Lung (tissue), 12 donors: ENCODE data around the gene CRISPLD2. TPM values are rescaled to one million over a fixed set of nuclear protein-coding genes. Genes with fewer than 3 reads are reported as not detected.
A peak's percentile ranks its signal among the peaks of the same experiment; 100 is the strongest.

ENCODE experiments used
- ATAC-seq: fragments of 200-7000 bp; cut with Tn5 transposase; one replicate; pipeline ENCODE4 v1.9.1; 2020; ENCODE audit warnings: moderate number of reproducible peaks; ENCODE audit not compliant: insufficient read depth, low FRiP score
- DNase-seq, 3 donors: peaks; one replicate each; pipeline ENCODE4 v3.0.0-alpha.2; 2013 to 2017
- H3K27ac ChIP-seq, 2 donors: one replicate each; pipeline ENCODE4 v1.5.1; 2013; ENCODE audit warnings: mild to moderate bottlenecking in 2 of 2, moderate library complexity in 2 of 2, control low read depth in 1 of 2, inconsistent platforms in 1 of 2, low read depth in 1 of 2, low read length in 1 of 2
- H3K27me3 ChIP-seq, 3 donors: one replicate each; pipeline ENCODE4 v1.5.1; 2013; ENCODE audit warnings: low read length in 2 of 3; ENCODE audit not compliant: control insufficient read depth in 3 of 3, insufficient read depth in 3 of 3
- H3K36me3 ChIP-seq, 4 donors: one replicate each; pipeline ENCODE4 v1.5.1; 2013; ENCODE audit warnings: low read length in 4 of 4, mild to moderate bottlenecking in 1 of 4, moderate library complexity in 1 of 4; ENCODE audit not compliant: control insufficient read depth in 4 of 4, insufficient read depth in 4 of 4
- H3K4me1 ChIP-seq, 5 donors: one replicate each; pipeline ENCODE4 v1.5.1; 2013; ENCODE audit warnings: low read length in 5 of 5, mild to moderate bottlenecking in 2 of 5, moderate library complexity in 1 of 5; ENCODE audit not compliant: control insufficient read depth in 5 of 5, insufficient read depth in 5 of 5
- H3K4me3 ChIP-seq: one replicate; pipeline ENCODE4 v1.5.1; 2013; ENCODE audit warnings: mild to moderate bottlenecking, control low read depth, moderate library complexity
- H3K9ac ChIP-seq, 2 donors: one replicate each; pipeline ENCODE4 v1.5.1; 2013; ENCODE audit warnings: low read length in 2 of 2, control low read depth in 1 of 2; ENCODE audit not compliant: insufficient read depth in 1 of 2
- H3K9me3 ChIP-seq, 4 donors: one replicate each; pipeline ENCODE4 v1.5.1; 2013; ENCODE audit warnings: low read length in 3 of 4, mild to moderate bottlenecking in 1 of 4, moderate library complexity in 1 of 4; ENCODE audit not compliant: control insufficient read depth in 4 of 4, insufficient read depth in 3 of 4
- WGBS, 2 donors: extraction: QIAGEN DNeasy Blood & Tissue Kit; methylation state at CpG; one replicate each; pipeline ENCODE4 v1.1.7; 2013; 5-methylcytosine and 5-hydroxymethylcytosine counted together
- polyA plus RNA-seq, 2 donors: library from polyadenylated mRNA; stranded (reverse); fragments of 200-250 nt; gene quantifications; one replicate each; pipeline ENCODE4 v1.2.1, GENCODE V29; 2013
- total RNA-seq, 2 donors: library from RNA; depleted of rRNA in 1 of 2; stranded (reverse); fragments of >200 nt in 1 of 2; gene quantifications; one replicate each; pipeline ENCODE4 v1.2.1, GENCODE V29; 2014 to 2021
- TF ChIP-seq, protein P1 (sequence below): IDR thresholded peaks from 2 replicates; pipeline ENCODE4 v1.5.1; 2012; ENCODE audit warnings: mild to moderate bottlenecking; ENCODE audit errors: control extremely low read depth, extremely low read depth
- donor health status: control.
- donor health status: control.
- donor health status: Bipolar disorder and iron deficiency.
- donor health status: healthy.
- donor health status: DM: yes; HTN: yes; CAD: no.

CRISPLD2 gene
- total and polyA plus RNA-seq, 4 donors = 30.3 to 136 (median 42.5) TPM

DNA sequence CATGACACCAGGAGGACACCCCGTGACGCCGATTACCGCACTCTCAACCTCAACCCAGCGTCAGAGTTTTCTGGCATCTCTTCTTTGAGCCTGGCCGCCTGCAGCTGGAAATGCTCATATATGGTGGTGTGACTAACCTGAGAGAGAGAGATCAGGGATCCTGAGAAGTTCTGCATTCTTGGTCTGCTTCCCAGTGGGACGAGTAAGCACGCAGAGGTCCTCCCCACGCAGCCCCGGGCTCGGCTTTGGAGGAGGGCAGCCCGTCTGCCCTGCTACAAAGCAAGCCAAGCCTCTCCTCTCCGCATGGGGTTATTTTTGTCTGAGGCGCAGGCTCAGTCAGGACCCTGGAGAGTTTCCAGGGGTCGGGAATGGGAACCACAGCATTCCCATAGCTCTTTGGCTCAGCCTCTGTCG lies 16.5 kb downstream of the CRISPLD2 start:
- Histone ChIP-seq H3K4me1 (peaks cover 0 to 30% (median 4%) of the 10 kb centered on the region in 5 donors), H3K9me3 (no peaks in the 10 kb centered on the region), H3K27me3 (no peaks in the 10 kb centered on the region), H3K27ac (peak overlapping the region in 1 of 2 donors; percentile 58), H3K36me3 (peaks cover 0 to 5% (median 0%) of the 10 kb centered on the region in 4 donors), H3K9ac (no peak overlapping the region), H3K4me3 (no peak overlapping the region)
- ATAC-seq (peak; percentile 41), DNase-seq (peak; percentile 84 to 93 (median 91))
- 28 to 32% methylated on average over 16 of the region's 16 CpGs for WGBS, 2 donors
- TF ChIP-seq, protein P1, sequence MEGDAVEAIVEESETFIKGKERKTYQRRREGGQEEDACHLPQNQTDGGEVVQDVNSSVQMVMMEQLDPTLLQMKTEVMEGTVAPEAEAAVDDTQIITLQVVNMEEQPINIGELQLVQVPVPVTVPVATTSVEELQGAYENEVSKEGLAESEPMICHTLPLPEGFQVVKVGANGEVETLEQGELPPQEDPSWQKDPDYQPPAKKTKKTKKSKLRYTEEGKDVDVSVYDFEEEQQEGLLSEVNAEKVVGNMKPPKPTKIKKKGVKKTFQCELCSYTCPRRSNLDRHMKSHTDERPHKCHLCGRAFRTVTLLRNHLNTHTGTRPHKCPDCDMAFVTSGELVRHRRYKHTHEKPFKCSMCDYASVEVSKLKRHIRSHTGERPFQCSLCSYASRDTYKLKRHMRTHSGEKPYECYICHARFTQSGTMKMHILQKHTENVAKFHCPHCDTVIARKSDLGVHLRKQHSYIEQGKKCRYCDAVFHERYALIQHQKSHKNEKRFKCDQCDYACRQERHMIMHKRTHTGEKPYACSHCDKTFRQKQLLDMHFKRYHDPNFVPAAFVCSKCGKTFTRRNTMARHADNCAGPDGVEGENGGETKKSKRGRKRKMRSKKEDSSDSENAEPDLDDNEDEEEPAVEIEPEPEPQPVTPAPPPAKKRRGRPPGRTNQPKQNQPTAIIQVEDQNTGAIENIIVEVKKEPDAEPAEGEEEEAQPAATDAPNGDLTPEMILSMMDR = no peak

DNA sequence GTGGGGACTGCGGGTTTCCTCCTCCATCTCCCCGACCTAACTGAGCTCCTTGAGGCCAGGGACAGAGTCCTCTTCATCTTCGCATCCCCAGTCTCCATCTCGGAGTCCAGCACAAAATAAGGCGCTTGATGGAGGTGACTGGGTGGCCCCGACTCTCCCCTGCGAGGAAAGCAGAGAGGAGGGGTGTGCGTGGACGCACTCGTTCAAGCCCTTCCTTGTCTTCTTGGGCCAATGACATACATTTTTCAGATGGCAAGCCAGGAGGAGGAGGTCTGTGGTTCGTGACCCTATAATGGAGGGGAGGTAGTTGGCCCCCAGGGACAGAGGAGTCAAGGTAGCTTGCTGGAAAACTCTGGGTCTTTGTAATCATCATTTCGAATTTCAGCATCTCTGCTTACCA lies 17.2 kb downstream of the CRISPLD2 start:
- no peaks in the 10 kb centered on the region for H3K27me3 ChIP-seq
- H3K4me1 ChIP-seq = peaks cover 0 to 29% (median 6%) of the 10 kb centered on the region in 5 donors
- H3K27ac ChIP-seq = peak overlapping the region in 1 of 2 donors; percentile 58
- TF ChIP-seq, protein P1 = no peak
- H3K9me3 ChIP-seq = no peaks in the 10 kb centered on the region
- peaks cover 0 to 5% (median 0%) of the 10 kb centered on the region in 4 donors for H3K36me3 ChIP-seq
- WGBS, 2 donors = 88 to 90% methylated on average over 12 of the region's 12 CpGs
- DNase-seq = no peak
- H3K9ac ChIP-seq = no peak overlapping the region
- no peak for ATAC-seq
- no peak overlapping the region for H3K4me3 ChIP-seq

DNA sequence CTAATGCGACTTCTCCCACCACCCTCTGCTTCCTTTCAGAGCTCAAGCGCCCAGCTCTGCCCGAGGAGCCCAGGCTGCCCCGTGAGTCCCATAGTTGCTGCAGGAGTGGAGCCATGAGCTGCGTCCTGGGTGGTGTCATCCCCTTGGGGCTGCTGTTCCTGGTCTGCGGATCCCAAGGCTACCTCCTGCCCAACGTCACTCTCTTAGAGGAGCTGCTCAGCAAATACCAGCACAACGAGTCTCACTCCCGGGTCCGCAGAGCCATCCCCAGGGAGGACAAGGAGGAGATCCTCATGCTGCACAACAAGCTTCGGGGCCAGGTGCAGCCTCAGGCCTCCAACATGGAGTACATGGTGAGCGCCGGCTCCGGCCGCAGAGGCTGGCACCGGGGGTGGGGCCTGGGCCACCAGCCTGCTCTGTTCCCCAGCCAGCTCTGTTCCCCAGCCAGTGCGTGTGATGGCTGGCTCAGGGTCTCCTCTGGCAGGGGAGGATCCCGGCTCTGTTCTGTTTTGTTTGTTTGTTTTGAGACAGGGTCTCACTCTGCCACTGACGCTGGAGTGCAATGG lies 18.7 kb downstream of the CRISPLD2 start:
- TF ChIP-seq, protein P1 = no peak
- H3K27ac ChIP-seq = no peak overlapping the region

DNA sequence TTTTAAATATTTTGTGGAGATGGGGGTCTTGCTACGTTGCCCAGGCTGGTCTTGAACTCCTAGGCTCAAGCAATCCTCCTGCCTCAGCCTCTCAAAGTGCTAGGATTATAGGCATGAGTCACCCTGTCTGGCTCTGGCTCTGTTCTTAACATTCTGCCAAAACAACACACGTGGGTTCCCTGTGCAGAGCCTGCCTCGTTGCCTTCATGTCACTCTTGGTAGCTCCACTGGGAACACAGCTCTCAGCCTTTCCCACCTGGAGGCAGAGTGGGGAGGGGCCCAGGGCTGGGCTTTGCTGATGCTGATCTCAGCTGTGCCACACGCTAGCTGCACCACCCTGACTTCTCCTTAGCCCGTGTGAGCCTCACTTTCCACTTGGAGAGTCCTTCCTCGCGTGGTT lies 19.3 kb downstream of the CRISPLD2 start:
- DNase-seq = no peak
- Histone ChIP-seq H3K27me3 (no peaks in the 10 kb centered on the region), H3K9ac (no peak overlapping the region), H3K27ac (no peak overlapping the region), H3K4me1 (peaks cover 0 to 28% (median 4%) of the 10 kb centered on the region in 5 donors), H3K9me3 (no peaks in the 10 kb centered on the region), H3K36me3 (peaks cover 0 to 5% (median 0%) of the 10 kb centered on the region in 4 donors), H3K4me3 (no peak overlapping the region)
- 60 to 73% methylated on average over 7 of the region's 7 CpGs for WGBS, 2 donors
- TF ChIP-seq, protein P1 = no peak
- ATAC-seq = no peak

More for the DNA sequence above, 18.7 kb downstream of the CRISPLD2 start:
- H3K4me3 ChIP-seq = no peak overlapping the region
- 76 to 84% methylated on average over 19 of the region's 19 CpGs for WGBS, 2 donors
- H3K9me3 ChIP-seq = no peaks in the 10 kb centered on the region
- no peak for ATAC-seq
- DNase-seq = no peak
- no peak overlapping the region for H3K9ac ChIP-seq
- H3K36me3 ChIP-seq = peaks cover 0 to 5% (median 0%) of the 10 kb centered on the region in 4 donors
- no peaks in the 10 kb centered on the region for H3K27me3 ChIP-seq
- H3K4me1 ChIP-seq = peaks cover 0 to 23% (median 4%) of the 10 kb centered on the region in 5 donors
